HCT116 (cell line): ENCODE measurements around the gene VPS39. TPM values are rescaled to one million over a fixed set of nuclear protein-coding genes. Genes with fewer than 3 reads are reported as not detected.
A peak's percentile ranks its signal among the peaks of the same experiment; 100 is the strongest.

ENCODE experiments used
- ATAC-seq: fragments of 200-7000 bp; cut with Tn5 transposase; 2 replicates; pipeline ENCODE4 v1.9.1; 2020; ENCODE audit warnings: mild to moderate bottlenecking, moderate library complexity
- BruUV-seq: library from RNA; stranded (reverse); fragments of 400-500 nt; replicated peaks from 2 replicates; lab custom pipeline; 2021; lab: Mats Ljungman, UMichigan
- CTCF ChIA-PET: fragments of 300-600 bp; sonication (Branson Sonifier 250); formaldehyde crosslinking; loops from one replicate; lab custom pipeline; 2021; ENCODE audit warnings: antibody characterized with exemption; lab: Charles Lee
- POLR2A ChIA-PET: fragments of 300-600, 350-600 bp; sonication (Branson Sonifier 250); formaldehyde crosslinking; loops from one replicate; lab custom pipeline; 2021; ENCODE audit warnings: antibody characterized with exemption; lab: Charles Lee
- RAD21 ChIA-PET, 2 experiments: fragments of 300-600 bp; sonication (Branson Sonifier 250); formaldehyde crosslinking; loops; one replicate each; lab custom pipeline; 2023; ENCODE audit warnings: low total read pairs in 2 of 2; ENCODE audit not compliant: uncharacterized antibody in 2 of 2, unreplicated experiment in 2 of 2, low non-redundant PET in 1 of 2; lab: Charles Lee
- DNase-seq: peaks from one replicate; pipeline ENCODE4 v3.0.0-alpha.2; 2010; ENCODE audit warnings: low read depth, low spot score
- H2AFZ ChIP-seq: fragments of 200-600 bp; shearing (Covaris generic), sonication (generic); 2 replicates; pipeline ENCODE4 v1.6.1; 2017; ENCODE audit warnings: low read depth, mixed run types, mixed read lengths, antibody characterized with exemption, low read length; ENCODE audit not compliant: poor library complexity, severe bottlenecking
- H3K27ac ChIP-seq: 2 replicates; pipeline ENCODE4 v1.5.1; 2012; ENCODE audit warnings: low read depth, low read length
- H3K27me3 ChIP-seq: fragments of 200-600 bp; sonication (generic); 2 replicates; pipeline ENCODE4 v1.6.1; 2016; ENCODE audit warnings: mixed run types, low read length, mixed read lengths; ENCODE audit not compliant: insufficient read depth
- H3K36me3 ChIP-seq, 2 experiments: fragments of 200-500 bp in 1 of 2; fragments of 200-600 bp in 1 of 2; sonication (Bioruptor generic) in 1 of 2; sonication (generic) in 1 of 2; 2 replicates each; pipeline versions ENCODE4 v1.5.1 to v1.6.1; 2014 to 2016; ENCODE audit warnings: low read length in 2 of 2, inconsistent platforms in 1 of 2, mixed read lengths in 1 of 2, mixed run types in 1 of 2; ENCODE audit not compliant: insufficient read depth in 2 of 2, control insufficient read depth in 1 of 2
- H3K4me1 ChIP-seq, 2 experiments: fragments of 200-600 bp in 1 of 2; sonication (generic) in 1 of 2; 2 replicates each; pipeline versions ENCODE4 v1.5.1 to v1.6.1; 2012 to 2017; ENCODE audit warnings: low read length in 2 of 2, inconsistent platforms in 1 of 2, mild to moderate bottlenecking in 1 of 2, mixed read lengths in 1 of 2, mixed run types in 1 of 2, moderate library complexity in 1 of 2; ENCODE audit not compliant: insufficient read depth in 2 of 2, control insufficient read depth in 1 of 2
- H3K4me2 ChIP-seq: fragments of 200-600 bp; sonication (generic); 2 replicates; pipeline ENCODE4 v1.6.1; 2017; ENCODE audit warnings: mixed run types, low read length, mixed read lengths
- H3K4me3 ChIP-seq, 2 experiments: fragments of 200-600 bp in 1 of 2; sonication (generic) in 1 of 2; replicated peaks in 1 of 2; 2 replicates each; pipeline ENCODE4 v1.5.1; 2011 to 2016; ENCODE audit warnings: low read length in 2 of 2, control low read depth in 1 of 2, low read depth in 1 of 2, mild to moderate bottlenecking in 1 of 2, mixed read lengths in 1 of 2, mixed run types in 1 of 2
- H3K79me2 ChIP-seq: fragments of 200-600 bp; sonication (generic); 2 replicates; pipeline ENCODE4 v1.6.1; 2017; ENCODE audit warnings: mild to moderate bottlenecking, mixed run types, low read length, moderate library complexity, mixed read lengths; ENCODE audit not compliant: insufficient read depth
- H3K9ac ChIP-seq: fragments of 200-600 bp; sonication (generic); 2 replicates; pipeline ENCODE4 v1.6.1; 2016; ENCODE audit warnings: low read length, mixed read lengths
- H3K9me2 ChIP-seq: fragments of 200-600 bp; sonication (generic), shearing (Covaris generic); 2 replicates; pipeline ENCODE4 v1.6.1; 2017; ENCODE audit warnings: mixed run types, mild to moderate bottlenecking, moderate library complexity; ENCODE audit not compliant: insufficient read depth
- H3K9me3 ChIP-seq, 2 experiments: fragments of 200-500 bp in 1 of 2; fragments of 200-600 bp in 1 of 2; sonication (Bioruptor generic) in 1 of 2; sonication (generic) in 1 of 2; 2 replicates each; pipeline ENCODE4 v1.6.1; 2014 to 2017; ENCODE audit warnings: low read length in 2 of 2, mixed read lengths in 2 of 2, inconsistent platforms in 1 of 2, low read depth in 1 of 2, mild to moderate bottlenecking in 1 of 2, mixed run types in 1 of 2, moderate library complexity in 1 of 2; ENCODE audit not compliant: control insufficient read depth in 1 of 2, insufficient read depth in 1 of 2
- H4K20me1 ChIP-seq: fragments of 200-600 bp; sonication (generic), shearing (Covaris generic); 2 replicates; pipeline ENCODE4 v1.6.1; 2017; ENCODE audit warnings: mixed run types, mild to moderate bottlenecking, moderate library complexity; ENCODE audit not compliant: insufficient read depth
- POLR2A ChIP-seq: IDR thresholded peaks from 2 replicates; pipeline ENCODE4 v1.7.0; 2011; ENCODE audit warnings: borderline replicate concordance; ENCODE audit not compliant: insufficient read depth, insufficient read length; ENCODE audit errors: extremely low read depth
- RAD21 ChIP-seq: IDR thresholded peaks from 2 replicates; pipeline ENCODE4 v1.6.1; 2012; ENCODE audit warnings: low read depth, mild to moderate bottlenecking
- YY1 ChIP-seq: IDR thresholded peaks from 2 replicates; pipeline ENCODE4 v1.6.1; 2011; ENCODE audit warnings: low read length, low read depth, moderate library complexity, mild to moderate bottlenecking; ENCODE audit not compliant: insufficient replicate concordance; ENCODE audit errors: extremely low read depth
- intact Hi-C: fragments of 100-400 bp; cut with micrococcal nuclease; formaldehyde crosslinking; loops from 2 replicates; pipeline ENCODE4 v1.10.0; 2022
- total RNA-seq: library from RNA; stranded (reverse); gene quantifications from one replicate; pipeline ENCODE4 v1.2.1, GENCODE V29; 2021; ENCODE audit not compliant: unreplicated experiment
- TF ChIP-seq, protein P1 (sequence below): IDR thresholded peaks from 2 replicates; pipeline ENCODE4 v1.6.1; 2012
- TF ChIP-seq, protein P2 (sequence below), 3 experiments: fragments of 200-600 bp in 1 of 3; sonication (generic) in 1 of 3; IDR thresholded peaks in 2 of 3; conservative IDR thresholded peaks in 1 of 3; 2 replicates each; pipeline ENCODE4 v1.5.1; 2012 to 2017; ENCODE audit warnings: low read depth in 2 of 3, low read length in 2 of 3, antibody characterized with exemption in 1 of 3, borderline replicate concordance in 1 of 3, control low read depth in 1 of 3, mild to moderate bottlenecking in 1 of 3, mixed read lengths in 1 of 3, mixed run types in 1 of 3, moderate library complexity in 1 of 3; ENCODE audit not compliant: insufficient read depth in 1 of 3

Gene VPS39
- total RNA-seq, 1 experiment from 2014 or later = 40.1 TPM

DNA sequence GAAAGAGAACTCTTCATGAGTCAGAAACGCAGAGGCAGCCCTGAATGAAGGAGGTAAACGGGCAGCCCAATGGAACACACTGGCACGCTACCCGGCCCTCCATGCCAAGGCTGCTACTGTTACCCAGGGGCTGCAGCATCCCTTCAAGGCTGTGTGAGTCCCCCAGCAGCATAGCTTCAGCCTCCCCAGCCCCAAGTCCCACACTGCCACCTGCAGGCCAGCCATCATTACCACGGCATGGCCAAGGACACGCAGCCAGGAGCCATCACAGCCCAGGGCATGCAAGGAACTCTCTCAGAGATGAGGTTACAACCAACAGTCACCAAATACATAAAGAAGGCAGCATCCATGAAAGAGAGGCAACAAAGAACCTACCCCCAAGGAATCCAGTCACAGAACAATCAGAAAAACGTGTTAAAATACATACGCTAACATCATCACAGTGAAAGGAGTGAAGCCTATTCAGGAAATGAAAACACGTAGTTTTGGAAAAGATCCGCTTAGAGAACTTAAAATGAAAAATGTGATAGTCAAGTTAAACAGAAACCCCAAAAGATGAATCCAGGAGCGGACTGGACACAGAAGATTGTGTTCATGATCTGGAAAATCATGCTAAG is 74.1 kb downstream of the VPS39 start:
- H3K27me3 ChIP-seq = peaks cover 9% of the 10 kb centered on the region
- intact Hi-C loops = loop anchor here (1.0 kb wide), 2 partner anchors 68 to 145 kb away; no protein-coding TSS in a partner anchor
- no peaks in the 10 kb centered on the region for H3K79me2 ChIP-seq
- no peak overlapping the region for H3K4me3 ChIP-seq
- TF ChIP-seq, protein P1, sequence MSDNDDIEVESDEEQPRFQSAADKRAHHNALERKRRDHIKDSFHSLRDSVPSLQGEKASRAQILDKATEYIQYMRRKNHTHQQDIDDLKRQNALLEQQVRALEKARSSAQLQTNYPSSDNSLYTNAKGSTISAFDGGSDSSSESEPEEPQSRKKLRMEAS = no peak
- peak; percentile 89 for TF ChIP-seq RAD21
- peak; percentile 47 for TF ChIP-seq YY1
- TF ChIP-seq POLR2A = no peak
- TF ChIP-seq, protein P2, sequence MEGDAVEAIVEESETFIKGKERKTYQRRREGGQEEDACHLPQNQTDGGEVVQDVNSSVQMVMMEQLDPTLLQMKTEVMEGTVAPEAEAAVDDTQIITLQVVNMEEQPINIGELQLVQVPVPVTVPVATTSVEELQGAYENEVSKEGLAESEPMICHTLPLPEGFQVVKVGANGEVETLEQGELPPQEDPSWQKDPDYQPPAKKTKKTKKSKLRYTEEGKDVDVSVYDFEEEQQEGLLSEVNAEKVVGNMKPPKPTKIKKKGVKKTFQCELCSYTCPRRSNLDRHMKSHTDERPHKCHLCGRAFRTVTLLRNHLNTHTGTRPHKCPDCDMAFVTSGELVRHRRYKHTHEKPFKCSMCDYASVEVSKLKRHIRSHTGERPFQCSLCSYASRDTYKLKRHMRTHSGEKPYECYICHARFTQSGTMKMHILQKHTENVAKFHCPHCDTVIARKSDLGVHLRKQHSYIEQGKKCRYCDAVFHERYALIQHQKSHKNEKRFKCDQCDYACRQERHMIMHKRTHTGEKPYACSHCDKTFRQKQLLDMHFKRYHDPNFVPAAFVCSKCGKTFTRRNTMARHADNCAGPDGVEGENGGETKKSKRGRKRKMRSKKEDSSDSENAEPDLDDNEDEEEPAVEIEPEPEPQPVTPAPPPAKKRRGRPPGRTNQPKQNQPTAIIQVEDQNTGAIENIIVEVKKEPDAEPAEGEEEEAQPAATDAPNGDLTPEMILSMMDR (IDR thresholded peaks at IDR 0.05 in 2 of 3, conservative IDR thresholded peaks at IDR 0.05 in 1 of 3; ENCODE audit: borderline replicate concordance in 1 of 3, insufficient read depth in 1 of 3, low read depth in 2 of 3, low read length in 2 of 3) = peak; percentile 86 to 94 (median 94)
- H2AFZ ChIP-seq = peak overlapping the region; percentile 93
- no peaks in the 10 kb centered on the region for H3K9me3 ChIP-seq
- peak overlapping the region; percentile 29; the same call in 1 of the 2 replicates for H3K4me2 ChIP-seq
- POLR2A ChIA-PET = no interaction called here
- no peak overlapping the region for H3K27ac ChIP-seq
- H4K20me1 ChIP-seq = no peaks in the 10 kb centered on the region
- no TSS peak for BruUV-seq
- CTCF ChIA-PET = interaction anchor here (0.6 to 5.9 kb wide), 16 partner anchors 8 to 361 kb away, joined by 3 to 47 read pairs (median 5); partner anchors contain the start of gene PLA2G4F
- RAD21 ChIA-PET = interaction anchor here (1.4 to 1.7 kb wide), 3 partner anchors 49 to 144 kb away, joined by 4 to 7 read pairs (median 5); no protein-coding TSS in a partner anchor
- peaks cover 5 to 8% of the 10 kb centered on the region in 2 experiments; a peak in 3 of 4 replicates for H3K4me1 ChIP-seq
- H3K36me3 ChIP-seq = no peaks in the 10 kb centered on the region
- DNase-seq (peak; percentile 34), ATAC-seq (peak; percentile 92)
- H3K9me2 ChIP-seq = no peaks in the 10 kb centered on the region
- no peak overlapping the region for H3K9ac ChIP-seq
